Activated naive CD4-positive, alpha-beta T cell treated with anti-CD3 and anti-CD28 coated beads, Interleukin-2, amount 50 U/mL, for 72 hours (primary cell): ENCODE data around the gene COX7A2. TPM values are rescaled to one million over a fixed set of nuclear protein-coding genes. Genes with fewer than 3 reads are reported as not detected.

Experiments used
- ATAC-seq, 2 donors: fragments of 150-1000 bp; cut with Tn5 transposase; 2 replicates each; pipeline ENCODE4 v1.10.0; 2021; ENCODE audit warnings: mild to moderate bottlenecking in 2 of 2, moderate library complexity in 2 of 2
- DNase-seq, 2 donors: peaks; one replicate each; pipeline ENCODE4 v3.0.0; 2021 to 2022; ENCODE audit warnings: low spot score in 2 of 2
- H3K27ac Mint-ChIP-seq, 2 donors: one replicate each; pipeline ENCODE4 v1.8.0; 2022; ENCODE audit warnings: mild to moderate bottlenecking in 2 of 2, mixed read lengths in 2 of 2
- H3K36me3 Mint-ChIP-seq, 2 donors: one replicate each; pipeline ENCODE4 v1.8.0; 2022; ENCODE audit warnings: mixed read lengths in 2 of 2
- H3K9me3 Mint-ChIP-seq, 2 donors: one replicate each; pipeline ENCODE4 v1.8.0; 2022; ENCODE audit warnings: mixed read lengths in 2 of 2
- total RNA-seq, 2 donors: library from RNA; stranded (reverse); gene quantifications; one replicate each; pipeline ENCODE4 v1.2.3, GENCODE V29; 2022

COX7A2 gene
- total RNA-seq, 2 donors from 2014 or later, result 362 to 486 TPM

DNA sequence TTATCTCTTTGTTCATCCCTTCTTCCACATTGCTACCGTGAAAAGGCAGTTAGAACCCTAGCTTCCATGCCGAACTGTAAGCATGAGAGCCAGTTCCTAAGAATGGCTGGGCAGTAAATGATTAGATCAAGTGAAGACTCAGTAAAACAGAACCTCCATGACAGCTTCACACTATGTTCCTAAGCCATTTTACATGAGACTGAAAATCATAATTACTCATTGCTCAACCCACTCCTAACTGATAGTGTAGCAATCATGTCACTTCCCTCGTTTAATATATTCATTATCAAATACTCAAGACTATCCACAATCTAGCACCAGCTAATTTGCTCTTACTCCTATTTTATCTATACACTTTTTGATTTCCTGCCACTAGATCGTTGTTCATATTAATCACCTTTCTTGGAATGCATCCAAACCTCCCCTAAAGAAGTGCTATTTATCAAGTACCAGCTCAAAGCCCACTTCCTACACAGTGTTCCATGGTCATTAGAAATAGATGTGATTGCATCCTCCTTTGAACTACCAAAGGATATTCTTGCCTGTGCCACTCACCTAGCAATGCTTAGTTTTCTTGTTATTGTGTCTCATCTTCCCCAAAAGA lies 35.0 kb upstream of the COX7A2 start:
- Mint-ChIP-seq H3K9me3 (peaks cover 0 to 14% of the 10 kb centered on the region in 2 donors), H3K36me3 (peaks cover 23 to 41% of the 10 kb centered on the region in 2 donors), H3K27ac (peak overlapping the region in 1 of 2 donors; percentile 78)
- peak; percentile 45 to 80 for ATAC-seq
- DNase-seq, result no peak

DNA sequence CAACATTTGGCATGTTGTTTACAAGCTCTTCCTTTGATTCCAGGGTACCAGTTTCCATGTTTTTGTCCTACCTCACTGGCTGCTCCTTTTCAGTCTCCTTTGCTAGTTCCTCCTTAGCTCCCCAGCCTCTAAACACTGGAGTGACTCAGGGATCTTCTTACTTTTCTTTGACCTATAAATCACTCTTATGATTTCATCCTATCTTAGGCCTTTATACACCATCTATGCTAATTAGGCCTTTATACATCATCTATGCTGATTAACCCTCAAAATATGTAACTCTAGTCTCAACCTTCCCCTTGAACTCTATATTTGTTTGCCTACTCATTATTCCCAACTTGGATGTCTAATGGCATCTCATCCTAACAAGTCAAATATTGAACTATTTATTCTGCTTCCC lies 31.5 kb upstream of the COX7A2 start:
- DNase-seq, result no peak
- ATAC-seq, result peak in 1 of 2 donors; percentile 86
- peaks cover 3 to 14% of the 10 kb centered on the region in 2 donors for H3K9me3 Mint-ChIP-seq
- peak overlapping the region; percentile 24 to 99 for H3K27ac Mint-ChIP-seq
- peaks cover 50 to 71% of the 10 kb centered on the region in 2 donors for H3K36me3 Mint-ChIP-seq

DNA sequence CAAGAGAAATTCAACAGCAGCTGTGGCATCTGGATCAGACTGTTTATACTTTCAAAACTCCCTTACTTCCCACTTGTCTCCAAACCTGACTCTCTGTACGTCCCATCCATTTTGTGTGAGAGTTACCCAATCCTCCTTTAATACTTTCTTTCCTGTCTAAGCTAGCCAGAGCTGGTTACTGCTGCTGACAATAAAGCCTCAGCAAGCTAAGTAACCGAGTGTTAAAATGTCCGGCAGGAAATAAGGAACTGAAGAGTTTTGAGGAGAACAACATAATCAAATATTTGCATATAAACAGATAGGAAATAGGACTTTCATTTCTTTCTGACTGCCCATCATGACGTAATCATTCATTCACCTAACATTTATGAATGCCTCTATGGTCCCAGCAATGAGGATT lies 29.4 kb upstream of the COX7A2 start:
- Mint-ChIP-seq H3K27ac (peak overlapping the region in 1 of 2 donors; percentile 99), H3K36me3 (peaks cover 44 to 67% of the 10 kb centered on the region in 2 donors), H3K9me3 (peaks cover 3 to 14% of the 10 kb centered on the region in 2 donors)
- DNase-seq (no peak), ATAC-seq (no peak)

DNA sequence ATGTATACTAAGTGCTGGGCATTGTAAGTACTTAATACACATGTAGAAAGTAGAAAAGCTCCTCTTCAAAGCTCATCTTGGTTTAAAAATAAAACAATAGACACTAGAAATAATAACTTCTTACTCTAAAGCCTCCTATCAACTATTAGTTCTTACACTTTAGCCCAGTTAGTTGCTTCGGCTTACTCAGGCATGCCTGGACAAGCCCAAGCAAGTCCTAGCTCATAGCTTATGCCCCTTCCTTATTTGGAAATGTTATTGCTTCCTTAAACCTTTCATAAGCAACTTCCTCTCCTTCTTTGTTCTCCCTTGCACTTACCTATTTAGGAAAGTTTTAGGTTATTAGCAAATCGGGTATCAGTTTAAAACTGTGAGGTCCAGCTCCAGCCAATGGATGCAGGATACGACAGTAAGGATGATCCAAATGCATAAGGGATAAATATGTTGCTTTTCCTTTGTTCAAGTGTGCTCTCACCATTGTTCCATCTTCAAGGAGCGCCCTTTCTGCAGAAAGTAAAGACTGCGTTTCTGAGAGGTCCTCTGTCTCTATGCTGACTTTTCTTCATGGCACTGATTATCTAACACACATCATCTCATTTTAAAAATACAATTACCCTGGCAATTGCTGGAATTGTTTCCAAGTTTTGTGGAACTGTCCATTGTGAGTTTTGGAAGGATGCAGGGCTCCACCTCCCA lies 28.7 kb upstream of the COX7A2 start:
- Mint-ChIP-seq H3K36me3 (peaks cover 44 to 66% of the 10 kb centered on the region in 2 donors), H3K9me3 (peaks cover 3 to 14% of the 10 kb centered on the region in 2 donors), H3K27ac (peak overlapping the region in 1 of 2 donors; percentile 99)
- DNase-seq (no peak), ATAC-seq (peak in 1 of 2 donors; percentile 39)

DNA sequence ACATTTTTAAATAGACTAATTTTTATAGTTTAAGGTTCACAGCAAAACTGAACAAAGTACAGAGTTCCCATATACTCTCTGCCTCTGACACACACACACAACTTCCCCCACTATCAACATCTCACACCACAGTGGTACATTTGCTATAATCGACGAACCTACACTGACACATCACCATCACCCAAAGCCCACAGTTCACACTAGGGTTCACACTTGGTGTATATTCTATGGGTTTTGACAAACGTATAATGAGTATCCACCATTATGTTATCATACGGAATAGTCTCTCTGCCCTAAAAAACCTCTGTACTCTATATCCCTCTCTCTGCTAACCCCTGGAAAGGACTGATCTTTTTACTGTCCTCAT lies 25.4 kb upstream of the COX7A2 start:
- Mint-ChIP-seq H3K36me3 (peaks cover 31 to 36% of the 10 kb centered on the region in 2 donors), H3K27ac (peak overlapping the region in 1 of 2 donors; percentile 99), H3K9me3 (peaks cover 3% of the 10 kb centered on the region in 2 donors)
- ATAC-seq (no peak), DNase-seq (no peak)

DNA sequence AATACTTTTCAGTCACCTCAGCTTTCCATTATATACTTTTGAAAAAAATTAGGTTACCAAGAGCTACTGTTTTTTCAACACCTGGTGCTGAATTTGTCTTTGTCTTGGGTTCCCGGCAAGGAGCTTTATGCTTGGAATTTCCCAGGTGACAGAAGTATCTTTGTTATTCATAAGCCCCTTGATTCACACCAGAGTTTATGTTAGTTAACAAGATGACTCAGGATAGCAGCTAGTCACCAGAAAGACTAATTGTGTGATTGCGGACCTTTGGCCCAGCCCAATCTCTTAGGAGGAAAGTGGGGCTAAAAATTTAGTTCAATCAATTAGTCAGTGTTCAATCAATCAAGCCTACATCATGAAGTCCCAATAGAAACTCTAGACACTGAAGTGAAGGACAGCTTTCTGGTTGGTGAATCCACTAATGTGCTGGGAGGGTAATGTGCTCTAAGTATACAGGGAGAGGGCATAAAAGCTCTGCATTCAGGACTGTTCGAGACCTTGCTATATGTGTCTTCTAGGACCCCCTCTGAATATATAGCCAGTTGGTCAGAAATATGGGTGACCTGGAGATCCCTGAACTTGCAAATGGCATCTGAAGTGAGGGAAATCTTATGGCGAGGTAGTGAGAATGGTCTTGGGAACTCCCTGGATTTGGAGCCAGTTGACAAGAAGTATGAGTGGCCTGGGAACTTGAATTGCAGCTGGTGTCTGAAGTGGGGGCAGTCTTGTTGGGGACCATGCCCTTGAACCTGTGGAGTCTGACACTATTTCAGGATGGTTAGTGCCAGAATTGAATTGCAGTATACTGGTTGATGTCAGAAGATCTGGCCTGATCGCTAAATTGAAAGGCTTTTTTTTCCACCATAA lies 24.8 kb upstream of the COX7A2 start:
- ATAC-seq (peak; percentile 70 to 78), DNase-seq (no peak)
- Mint-ChIP-seq H3K36me3 (peaks cover 27 to 32% of the 10 kb centered on the region in 2 donors), H3K9me3 (peaks cover 0 to 3% of the 10 kb centered on the region in 2 donors), H3K27ac (peak overlapping the region in 1 of 2 donors; percentile 99)

DNA sequence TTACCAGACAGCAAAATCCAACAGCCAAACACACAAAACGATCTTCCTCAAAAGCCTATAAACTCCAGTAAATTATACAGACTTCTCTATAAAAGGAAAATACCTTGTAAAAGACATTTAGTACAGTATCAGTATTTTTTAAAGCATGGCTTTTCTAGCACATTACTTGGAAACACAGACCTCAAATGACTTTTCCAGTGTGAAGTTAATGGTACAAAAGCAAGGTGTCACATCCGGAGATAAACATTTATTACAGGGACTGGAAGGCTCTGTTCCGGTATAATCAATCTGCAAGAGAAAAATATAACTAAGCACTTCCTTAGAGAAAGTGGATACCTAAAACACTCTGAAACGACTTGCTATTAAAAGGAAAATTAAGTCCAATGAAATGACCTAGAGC lies 23.9 kb upstream of the COX7A2 start:
- peak overlapping the region in 1 of 2 donors; percentile 36 for H3K27ac Mint-ChIP-seq
- peaks cover 24 to 26% of the 10 kb centered on the region in 2 donors for H3K36me3 Mint-ChIP-seq

DNA sequence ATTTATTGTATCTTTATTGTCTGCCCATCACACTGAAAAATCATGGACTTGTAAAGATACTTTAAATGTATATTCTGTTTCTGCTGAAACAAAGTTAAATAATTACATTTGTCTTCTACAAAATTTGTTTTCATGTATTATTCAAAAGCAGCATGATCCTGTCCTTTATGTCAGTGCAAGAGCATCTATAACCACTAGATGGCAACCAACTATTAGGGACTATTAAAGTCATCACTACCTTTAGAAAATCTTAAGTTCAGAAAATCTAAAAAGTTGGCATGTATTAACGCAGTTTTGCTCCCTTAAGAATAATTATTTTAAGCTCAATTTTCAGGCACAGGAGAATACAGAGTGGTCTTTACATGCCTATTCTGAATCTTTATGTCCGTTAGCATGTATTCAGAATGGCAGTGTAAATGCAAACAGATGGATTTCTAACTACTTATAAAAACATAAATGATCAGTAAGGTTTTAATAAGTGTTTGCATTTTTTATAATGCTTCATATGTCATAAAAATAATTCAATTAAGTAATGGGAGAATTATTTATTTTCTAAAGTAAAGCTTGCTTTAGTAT lies 23.2 kb upstream of the COX7A2 start:
- no peak overlapping the region for H3K27ac Mint-ChIP-seq
- DNase-seq (no peak), ATAC-seq (no peak)
- peaks cover 18 to 19% of the 10 kb centered on the region in 2 donors for H3K36me3 Mint-ChIP-seq
- H3K9me3 Mint-ChIP-seq, result peaks cover 0 to 3% of the 10 kb centered on the region in 2 donors

More for the DNA sequence above, 23.9 kb upstream of the COX7A2 start:
- ATAC-seq (no peak), DNase-seq (no peak)
- peaks cover 0 to 3% of the 10 kb centered on the region in 2 donors for H3K9me3 Mint-ChIP-seq

DNA sequence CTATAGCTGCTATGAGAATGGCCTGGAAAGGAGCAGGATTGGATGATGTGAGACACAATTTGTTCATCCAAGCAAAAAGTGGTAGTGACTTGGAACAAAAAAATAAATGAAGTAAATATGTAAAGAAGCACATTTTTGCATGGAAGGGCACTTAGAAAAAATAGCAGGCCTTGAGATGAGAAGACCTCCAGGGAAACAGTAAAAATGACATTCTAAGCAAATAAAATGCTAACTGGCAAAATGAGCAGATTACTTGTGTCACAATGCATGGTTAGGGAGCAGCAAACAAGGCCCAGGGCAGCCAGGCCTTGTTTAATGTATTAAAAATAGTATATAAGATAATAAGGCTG lies 19.8 kb upstream of the COX7A2 start:
- ATAC-seq (no peak), DNase-seq (no peak)
- no peaks in the 10 kb centered on the region for H3K9me3 Mint-ChIP-seq
- peaks cover 0 to 6% of the 10 kb centered on the region in 2 donors for H3K36me3 Mint-ChIP-seq
- no peak overlapping the region for H3K27ac Mint-ChIP-seq

DNA sequence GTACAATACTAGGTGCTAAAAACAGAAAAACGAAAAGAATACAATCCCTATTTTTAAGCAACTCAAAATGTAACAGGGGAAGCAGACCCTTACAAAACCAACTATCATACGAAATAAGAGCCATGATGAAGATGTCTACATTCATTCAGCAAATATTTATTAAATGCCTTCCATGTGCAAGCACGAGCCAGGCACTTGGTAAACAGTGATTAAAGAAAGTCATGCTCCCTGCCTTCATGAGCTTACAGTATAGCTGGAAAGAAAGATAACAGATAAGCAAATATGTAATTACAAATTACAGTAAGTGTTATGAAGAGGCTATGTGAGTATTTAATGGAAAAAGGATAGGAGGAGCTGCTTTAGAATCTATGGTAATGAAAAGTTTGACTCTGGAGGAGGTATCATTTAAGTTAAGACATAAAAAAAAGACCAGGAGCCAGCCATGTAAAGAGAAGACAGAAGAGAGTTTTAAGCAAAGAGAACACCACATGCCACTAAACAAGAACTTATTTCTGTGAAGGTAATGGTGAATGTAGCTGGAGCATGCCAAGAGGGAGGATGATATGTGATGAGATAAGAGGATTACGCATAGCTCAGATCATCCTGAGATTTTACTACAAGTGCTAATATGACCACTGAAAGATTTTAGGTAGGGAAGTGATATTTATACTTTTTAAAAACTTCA lies 19.3 kb upstream of the COX7A2 start:
- no peak for ATAC-seq
- Mint-ChIP-seq H3K9me3 (no peaks in the 10 kb centered on the region), H3K36me3 (peaks cover under 1 to 6% of the 10 kb centered on the region in 2 donors), H3K27ac (no peak overlapping the region)
- no peak for DNase-seq

DNA sequence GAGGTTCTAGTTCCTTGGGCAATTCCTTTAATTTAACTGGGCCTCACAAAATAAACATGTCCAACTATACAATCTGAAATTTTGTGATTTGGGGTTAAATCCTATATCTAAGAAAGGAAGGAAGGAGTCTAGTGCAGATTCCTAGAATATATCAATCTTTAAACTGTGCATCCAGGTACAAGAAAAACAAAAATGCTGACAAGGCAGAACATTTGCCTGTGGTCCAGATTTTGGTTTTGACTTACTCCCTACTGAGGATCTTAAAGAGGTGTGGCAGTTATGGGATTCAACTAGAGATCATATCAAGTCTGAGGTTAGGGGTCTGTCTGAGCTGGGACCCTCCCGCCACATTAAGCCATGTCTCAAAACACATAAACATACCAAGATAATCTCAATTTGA lies 17.7 kb upstream of the COX7A2 start:
- Mint-ChIP-seq H3K9me3 (no peaks in the 10 kb centered on the region), H3K36me3 (peaks cover 6 to 8% of the 10 kb centered on the region in 2 donors), H3K27ac (no peak overlapping the region)
- DNase-seq (no peak), ATAC-seq (no peak)

DNA sequence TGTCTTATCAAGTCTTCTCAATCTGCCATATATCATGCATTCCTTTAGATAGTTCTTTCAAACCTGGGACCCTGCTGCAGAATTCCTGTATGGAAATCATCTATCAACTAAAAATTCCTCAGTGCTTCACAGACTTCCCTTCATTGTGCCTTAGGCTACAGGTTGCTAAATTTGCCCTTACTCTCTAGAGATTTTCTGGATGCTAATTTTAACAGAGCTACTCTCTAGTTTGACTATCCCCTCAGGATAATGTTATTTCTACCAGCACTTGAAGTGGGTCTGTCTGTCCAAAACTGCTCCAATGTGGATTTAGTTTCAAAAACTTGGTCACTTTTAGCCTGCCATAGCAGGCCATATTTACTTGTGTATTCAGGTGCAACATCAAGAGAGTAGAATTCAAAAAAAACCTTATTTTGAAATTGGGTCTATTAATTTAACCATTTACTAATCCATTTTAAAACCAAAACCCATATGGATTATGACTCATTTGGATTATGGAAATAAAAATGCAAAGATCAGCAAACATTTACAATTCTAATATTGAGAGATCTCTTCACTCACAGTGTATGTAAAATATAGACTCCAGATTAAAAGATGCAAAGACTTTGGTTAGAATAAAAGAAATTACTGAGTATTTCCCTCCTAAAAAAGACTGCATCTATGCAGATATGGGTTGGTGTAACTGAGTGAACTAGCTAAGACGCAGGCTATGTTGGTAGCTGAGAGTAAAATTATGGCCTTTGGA lies 13.9 kb upstream of the COX7A2 start:
- Mint-ChIP-seq H3K27ac (peak overlapping the region in 1 of 2 donors; percentile 41), H3K36me3 (peaks cover 0 to 8% of the 10 kb centered on the region in 2 donors), H3K9me3 (no peaks in the 10 kb centered on the region)
- ATAC-seq (no peak), DNase-seq (no peak)

DNA sequence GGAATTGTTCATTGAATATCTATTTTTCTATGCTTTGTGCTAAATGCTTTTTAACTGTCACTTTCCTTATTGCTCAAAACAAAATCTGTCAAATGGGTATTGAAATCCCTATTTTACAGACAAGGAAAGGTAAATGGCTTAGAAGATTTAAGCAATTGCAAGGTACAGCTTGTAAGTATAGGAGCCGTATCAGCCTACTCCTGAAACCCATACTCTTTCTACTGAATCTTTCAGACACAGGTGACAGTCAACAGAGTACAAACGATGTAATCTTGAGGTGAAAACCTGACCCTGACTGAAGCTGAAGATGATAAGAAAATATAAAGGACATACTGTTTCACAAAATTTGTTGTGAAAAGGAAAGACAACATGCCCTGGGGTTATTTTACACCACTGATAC lies 7.0 kb upstream of the COX7A2 start:
- DNase-seq, result no peak
- H3K9me3 Mint-ChIP-seq, result no peaks in the 10 kb centered on the region
- ATAC-seq, result peak in 1 of 2 donors; percentile 55

DNA sequence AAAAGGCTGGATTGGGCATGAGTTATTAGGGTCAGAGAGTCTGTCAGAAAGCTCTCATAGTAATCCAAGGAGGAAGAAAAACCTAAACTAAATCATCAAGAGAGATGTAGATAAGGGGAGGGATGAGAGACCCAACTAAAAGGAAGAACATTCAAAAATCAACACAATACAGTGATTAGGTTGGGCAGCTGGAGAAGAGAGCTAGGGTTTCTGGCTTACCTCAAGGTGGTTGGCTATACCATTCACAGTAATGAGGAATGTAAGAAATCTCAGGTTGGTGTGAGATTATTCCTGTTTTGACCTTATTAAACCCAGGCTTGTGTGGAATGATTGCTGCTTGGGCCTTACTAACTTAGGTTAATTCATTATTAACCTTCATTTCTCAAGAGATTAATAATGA lies 6.2 kb upstream of the COX7A2 start:
- no peak for ATAC-seq
- Mint-ChIP-seq H3K9me3 (no peaks in the 10 kb centered on the region), H3K27ac (peak overlapping the region in 1 of 2 donors; percentile 37), H3K36me3 (peaks cover 0 to 7% of the 10 kb centered on the region in 2 donors)
- no peak for DNase-seq

More for the DNA sequence above, 7.0 kb upstream of the COX7A2 start:
- peaks cover 0 to 3% of the 10 kb centered on the region in 2 donors for H3K36me3 Mint-ChIP-seq
- H3K27ac Mint-ChIP-seq, result peak overlapping the region in 1 of 2 donors; percentile 37

DNA sequence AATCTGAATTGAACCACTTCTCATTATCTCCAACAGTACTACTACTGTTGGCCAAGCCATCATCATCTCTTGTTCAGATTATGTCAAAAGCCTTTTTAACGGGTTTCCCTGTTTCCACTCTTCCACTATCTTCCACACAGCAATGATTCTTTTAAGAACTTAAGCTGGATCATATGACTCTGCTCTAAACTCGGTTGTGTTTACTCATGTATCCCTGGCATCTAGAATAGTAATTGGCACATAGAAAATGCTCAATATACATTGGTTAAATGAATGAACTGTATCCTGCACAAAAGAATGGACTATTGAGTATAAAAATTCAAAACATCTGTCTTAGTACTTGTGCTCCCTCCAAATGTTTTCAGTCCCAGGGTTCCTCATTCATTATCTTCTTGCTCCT lies 2.8 kb upstream of the COX7A2 start:
- Mint-ChIP-seq H3K36me3 (peaks cover 9 to 11% of the 10 kb centered on the region in 2 donors), H3K9me3 (no peaks in the 10 kb centered on the region), H3K27ac (peak overlapping the region in 1 of 2 donors; percentile 97)
- no peak for DNase-seq
- no peak for ATAC-seq
